SK-N-SH (cell line): ENCODE data around the gene MRPL36.

Experiments
- FOXM1 ChIP-seq: IDR thresholded peaks from 2 replicates; pipeline ENCODE4 v1.4.0; 2012; ENCODE audit warnings: low read depth, mild to moderate bottlenecking
- USF1 ChIP-seq: IDR thresholded peaks from 2 replicates; pipeline ENCODE4 v1.4.0; 2012; ENCODE audit warnings: low read depth, borderline replicate concordance

GRCh38 chr5:1808439-1808838 lies 8.8 kb upstream of the MRPL36 start:
- TF ChIP-seq USF1 (no peak), FOXM1 (no peak)
